ENCODE measurements around the gene CASTOR1.

Gene CASTOR1

GRCh38 chr22:30283342-30283741 is 6.0 kb downstream of the CASTOR1 start:
- no peak for TF ChIP-seq ZNF112 (tag by site-specific recombination; IDR thresholded peaks at IDR 0.05)
- TF ChIP-seq ZNF341 (tag by site-specific recombination; IDR thresholded peaks at IDR 0.05; ENCODE audit: low read depth) = no peak
- no peak for TF ChIP-seq ZNF544 (tag by site-specific recombination; IDR thresholded peaks at IDR 0.05)
- TF ChIP-seq ZNF239 (tag by site-specific recombination; IDR thresholded peaks at IDR 0.05) = no peak
- TF ChIP-seq HOXD13 (CRISPR knock-in tag; IDR thresholded peaks at IDR 0.05; ENCODE audit: borderline replicate concordance) = no peak
- TF ChIP-seq ZNF449 (tag by site-specific recombination; IDR thresholded peaks at IDR 0.05) = no peak
- no peak for TF ChIP-seq RBAK (tag by site-specific recombination; IDR thresholded peaks at IDR 0.05)
- TF ChIP-seq ZBTB10 (tag by site-specific recombination; IDR thresholded peaks at IDR 0.05) = no peak
- no peak for TF ChIP-seq PRDM10 (tag by site-specific recombination; IDR thresholded peaks at IDR 0.05)
- no peak for TF ChIP-seq ZNF221 (tag by site-specific recombination; IDR thresholded peaks at IDR 0.05; ENCODE audit: borderline replicate concordance)
- TF ChIP-seq ZNF202 (tag by site-specific recombination; IDR thresholded peaks at IDR 0.05; ENCODE audit: borderline replicate concordance) = no peak
- TF ChIP-seq, protein P1, sequence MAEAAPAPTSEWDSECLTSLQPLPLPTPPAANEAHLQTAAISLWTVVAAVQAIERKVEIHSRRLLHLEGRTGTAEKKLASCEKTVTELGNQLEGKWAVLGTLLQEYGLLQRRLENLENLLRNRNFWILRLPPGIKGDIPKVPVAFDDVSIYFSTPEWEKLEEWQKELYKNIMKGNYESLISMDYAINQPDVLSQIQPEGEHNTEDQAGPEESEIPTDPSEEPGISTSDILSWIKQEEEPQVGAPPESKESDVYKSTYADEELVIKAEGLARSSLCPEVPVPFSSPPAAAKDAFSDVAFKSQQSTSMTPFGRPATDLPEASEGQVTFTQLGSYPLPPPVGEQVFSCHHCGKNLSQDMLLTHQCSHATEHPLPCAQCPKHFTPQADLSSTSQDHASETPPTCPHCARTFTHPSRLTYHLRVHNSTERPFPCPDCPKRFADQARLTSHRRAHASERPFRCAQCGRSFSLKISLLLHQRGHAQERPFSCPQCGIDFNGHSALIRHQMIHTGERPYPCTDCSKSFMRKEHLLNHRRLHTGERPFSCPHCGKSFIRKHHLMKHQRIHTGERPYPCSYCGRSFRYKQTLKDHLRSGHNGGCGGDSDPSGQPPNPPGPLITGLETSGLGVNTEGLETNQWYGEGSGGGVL (tag by site-specific recombination; IDR thresholded peaks at IDR 0.05) = no peak
- no peak for TF ChIP-seq ZNF701 (tag by site-specific recombination; IDR thresholded peaks at IDR 0.05)
- TF ChIP-seq ZNF707 (tag by site-specific recombination; IDR thresholded peaks at IDR 0.05) = no peak
- no peak for TF ChIP-seq ZFP3 (tag by site-specific recombination; IDR thresholded peaks at IDR 0.05; ENCODE audit: low read depth)
- Histone ChIP-seq H3K27ac (ENCODE audit: extremely low read depth, low read depth, low read length) (no peak overlapping the region), H3K36me3 (ENCODE audit: control insufficient read depth in 2 of 2, insufficient read depth in 1 of 2, low read length in 2 of 2) (peaks cover 0 to 17% of the 10 kb centered on the region in 2 experiments; a peak in 1 of 3 replicates), H3K4me1 (ENCODE audit: control insufficient read depth, insufficient read depth, low read length) (no peaks in the 10 kb centered on the region), H3K9me3 (ENCODE audit: control insufficient read depth, insufficient read depth, low read depth, low read length) (no peaks in the 10 kb centered on the region), H3K4me3 (ENCODE audit: low read depth, low read length) (no peak overlapping the region)
- ChIA-PET POLR2A (interaction anchor here (0.8 kb wide), 1 partner anchor 74 kb away, joined by 3 read pairs; the partner anchor contains the start of genes CCDC157 and SF3A1), CTCF (interaction anchor here (0.6 to 1.4 kb wide), 4 partner anchors 9 to 175 kb away, joined by 3 to 8 read pairs (median 4); no protein-coding TSS in a partner anchor)
